Fibroblast of skin of left biceps (primary cell): Measurements from ENCODE around the gene AFDN.

ENCODE experiments used
- DNase-seq, 2 experiments: peaks; one replicate each; pipeline ENCODE4 v3.0.0-alpha.2; 2013; ENCODE audit warnings: low read depth in 2 of 2

The AFDN gene

DNA sequence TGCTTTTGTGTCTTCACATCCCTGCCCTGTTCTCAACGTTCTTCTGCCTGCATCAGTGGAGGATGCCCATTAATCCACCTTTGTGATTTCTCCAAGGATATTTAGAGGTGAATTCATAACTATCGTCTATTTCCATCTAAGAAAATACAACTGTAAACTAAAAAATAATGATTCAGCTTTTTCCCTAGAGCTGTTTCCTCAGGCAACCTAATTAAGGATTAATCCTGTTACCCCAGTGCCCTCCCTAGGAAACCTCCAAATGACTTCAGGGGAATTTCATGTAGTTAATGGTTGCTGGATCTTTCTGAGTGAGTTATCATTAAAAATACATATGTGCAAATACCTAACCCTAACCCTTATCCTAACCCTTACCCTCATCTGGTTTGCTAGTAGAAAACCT lies 14.6 kb upstream of the AFDN start:
- DNase-seq: no peak

DNA sequence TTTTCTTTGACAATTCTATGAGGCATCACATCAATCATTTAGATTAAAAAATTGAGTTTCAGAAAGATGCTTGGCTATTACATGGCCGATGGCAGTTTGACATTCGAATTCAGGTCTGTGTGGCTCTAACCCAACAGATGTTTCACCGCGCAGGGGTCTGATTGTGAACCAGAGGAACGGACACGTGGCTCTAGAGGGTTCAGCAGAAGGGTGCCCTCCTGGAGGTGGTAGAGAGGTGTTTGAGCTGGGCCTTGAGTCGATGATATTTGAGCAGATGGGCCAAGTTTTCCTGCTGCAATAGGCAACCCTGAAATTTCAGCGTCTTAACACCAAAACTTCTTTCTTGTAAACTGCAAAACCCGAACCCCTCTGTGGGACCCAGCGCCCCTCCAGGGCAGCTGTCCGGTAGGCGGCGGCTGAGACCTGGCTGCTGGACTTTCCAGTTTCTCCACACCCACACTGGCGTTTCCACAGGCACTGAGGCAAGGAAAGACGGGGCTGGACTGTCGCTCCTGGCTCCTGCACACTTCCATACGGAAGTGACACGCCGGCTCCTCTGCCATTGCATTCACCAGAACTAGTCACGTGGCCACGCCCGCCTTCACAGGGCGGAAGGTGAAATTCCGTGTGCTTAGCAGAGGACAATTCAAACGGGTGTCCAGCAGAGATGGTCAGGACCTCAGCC lies 11.3 kb upstream of the AFDN start:
- no peak for DNase-seq

- no peak for DNase-seq
Measured at GRCh38 chr6:167817016-167817415, 9.7 kb upstream of the AFDN start.

DNA sequence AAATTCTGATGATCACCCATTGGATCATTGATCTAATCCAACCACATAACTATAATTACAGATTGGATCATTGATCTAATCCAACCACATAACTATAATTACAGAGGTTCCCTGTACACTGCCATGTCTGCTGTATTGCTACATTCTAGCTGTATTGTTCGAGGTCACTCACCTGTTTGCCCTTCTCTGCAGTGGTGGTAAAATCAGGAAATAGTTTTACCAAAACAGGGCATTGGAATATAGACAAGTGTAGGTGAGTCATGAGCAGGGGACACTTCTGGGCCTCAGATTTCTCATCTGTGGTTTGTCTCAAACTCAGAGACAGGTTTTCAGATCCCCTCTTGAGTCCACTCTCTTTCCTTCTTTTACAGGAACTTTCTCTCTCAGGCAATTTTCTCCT lies 9.0 kb upstream of the AFDN start:
- DNase-seq: no peak

- DNase-seq: no peak
Measured at GRCh38 chr6:167819576-167819975, 7.1 kb upstream of the AFDN start.

- no peak for DNase-seq
Measured at GRCh38 chr6:167820681-167821080, 6.0 kb upstream of the AFDN start.

- no peak for DNase-seq
Measured at GRCh38 chr6:167824591-167825331, 1.9 kb upstream of the AFDN start.

DNA sequence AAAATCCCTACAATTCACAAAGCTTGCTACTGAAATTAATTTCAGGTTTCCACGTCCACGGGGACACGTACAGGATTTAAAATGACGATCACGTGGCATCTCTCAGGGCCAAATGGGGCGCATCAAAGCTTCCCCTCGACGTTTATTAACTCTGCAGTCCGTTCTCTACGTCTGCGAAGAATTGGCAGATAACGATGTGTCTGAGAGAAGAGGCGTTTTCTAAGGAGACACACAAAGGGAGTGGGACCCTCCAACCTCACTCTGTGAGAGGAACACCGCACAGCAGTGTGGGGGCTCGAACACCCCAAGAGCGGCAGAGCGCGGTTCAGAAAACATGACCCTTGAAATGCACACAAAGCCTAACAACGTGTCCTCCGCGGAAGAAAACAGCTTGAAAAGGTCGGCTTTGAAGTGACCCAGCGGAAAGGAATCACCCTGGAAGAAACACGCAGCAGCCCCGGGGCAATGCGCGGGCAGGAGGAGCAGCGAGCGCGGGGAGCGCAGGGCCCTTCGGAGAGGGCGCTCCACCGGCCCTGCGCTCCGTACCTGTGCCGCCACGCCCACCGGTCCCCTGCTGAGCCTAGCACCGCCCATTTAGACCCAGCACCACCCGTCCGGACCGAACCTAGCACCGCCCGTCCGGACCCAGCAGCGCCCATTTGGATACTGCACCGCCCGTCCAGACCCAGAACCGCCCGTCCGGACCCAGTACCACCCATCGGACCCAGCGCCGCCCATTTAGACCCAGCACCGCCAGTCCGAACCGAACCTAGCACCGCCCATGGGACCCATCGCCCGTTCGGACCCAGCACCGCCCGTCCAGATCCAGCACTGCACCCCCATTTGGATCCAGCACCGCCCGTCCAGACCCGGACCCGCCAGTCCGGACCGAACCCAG lies 1.1 kb upstream of the AFDN start:
- DNase-seq: no peak

DNA sequence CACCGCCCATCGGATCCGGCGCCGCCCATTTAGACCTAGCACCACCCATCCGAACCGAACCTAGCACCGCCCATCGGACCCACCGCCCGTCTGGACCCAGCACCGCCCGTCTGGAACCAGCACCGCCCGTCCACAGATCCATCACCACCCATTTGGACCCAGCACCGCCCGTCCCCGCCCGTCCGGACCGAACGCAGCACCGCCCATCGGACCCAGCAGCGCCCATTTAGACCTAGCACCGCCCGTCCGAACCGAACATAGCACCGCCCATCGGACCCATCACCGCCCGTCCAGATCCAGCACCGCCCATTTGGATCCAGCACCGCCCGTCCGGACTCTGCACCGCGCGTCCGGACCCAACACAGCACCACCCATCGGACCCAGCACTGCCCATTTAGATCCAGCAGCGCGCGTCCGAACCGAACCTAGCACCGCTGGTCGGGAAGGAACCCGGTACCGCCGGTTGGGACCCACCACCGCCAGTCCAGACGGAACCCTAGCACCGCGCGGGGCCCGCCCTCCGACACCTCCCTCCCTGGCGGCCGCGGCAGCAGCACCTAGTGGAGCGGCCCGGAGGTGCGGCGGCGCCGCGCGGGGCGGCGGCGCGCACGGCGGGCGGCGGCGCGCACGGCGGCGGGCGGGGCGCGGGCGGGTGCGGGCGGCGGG lies 348 bp upstream of the AFDN start:
- no peak for DNase-seq

DNA sequence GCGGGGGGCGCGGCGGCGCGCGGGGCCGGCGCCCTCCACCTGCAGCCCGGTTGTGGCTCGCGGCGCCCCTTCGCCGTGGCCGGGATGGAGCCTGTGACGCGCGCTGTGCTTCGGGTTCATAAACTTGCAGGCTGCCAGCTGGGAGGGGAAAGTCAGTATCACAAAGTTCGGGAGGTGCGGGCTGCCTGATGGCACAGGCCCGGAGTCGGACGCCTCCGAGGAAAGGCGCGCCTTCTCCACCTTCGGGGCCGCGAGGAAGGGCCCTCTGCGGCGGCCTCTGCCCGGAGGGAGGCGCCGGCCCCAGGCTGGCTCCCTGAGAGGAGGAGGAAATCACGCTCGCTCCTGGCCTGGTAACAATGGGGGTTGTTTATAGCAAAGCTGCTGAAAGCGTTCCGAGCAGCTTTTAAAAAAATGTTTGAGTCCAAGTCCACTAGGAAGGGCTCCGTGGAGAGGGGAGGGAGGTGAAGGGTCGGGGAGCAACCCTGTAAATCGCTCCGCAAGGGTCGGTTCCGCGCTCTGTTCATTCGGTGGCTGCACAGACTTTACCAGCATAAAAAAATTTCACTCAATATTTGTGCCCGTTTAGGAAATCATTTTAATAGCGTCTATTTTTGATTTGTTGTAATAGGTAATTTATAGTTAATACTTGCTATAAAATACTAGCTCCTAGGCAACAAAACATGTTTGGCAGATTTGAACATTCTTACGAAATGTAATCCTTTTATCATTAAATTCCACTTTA lies 1.0 kb downstream of the AFDN start:
- DNase-seq: no peak

GRCh38 chr6:167828325-167828956 lies 1.7 kb downstream of the AFDN start:
- no peak for DNase-seq

- DNase-seq: no peak
Measured at GRCh38 chr6:167829513-167829912, 2.8 kb downstream of the AFDN start.

DNA sequence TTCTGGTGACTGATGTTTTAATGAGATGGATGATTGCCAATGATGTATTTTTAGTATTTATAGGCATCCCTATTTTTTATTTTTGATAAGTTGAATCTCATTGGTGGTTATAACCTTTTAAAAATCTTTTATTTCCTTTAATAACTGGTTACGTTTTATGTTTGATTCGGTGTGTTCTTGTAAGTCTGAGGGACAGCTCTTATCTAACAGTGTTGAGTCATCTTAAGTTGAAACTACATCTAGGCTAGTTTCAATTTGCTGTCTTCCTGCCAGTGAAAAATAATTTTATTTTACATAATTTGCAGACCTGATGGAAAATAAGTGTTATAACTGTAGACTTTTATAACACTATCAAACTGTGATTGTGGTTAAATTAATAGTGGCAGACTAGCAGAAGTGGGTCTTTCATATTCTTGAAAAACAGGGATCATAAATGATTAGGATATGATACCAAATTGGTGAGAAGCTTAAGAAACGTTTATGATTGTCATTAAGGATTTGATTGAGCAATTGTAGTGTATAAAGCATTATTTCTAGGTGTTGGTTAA lies 4.6 kb downstream of the AFDN start:
- DNase-seq: no peak

DNA sequence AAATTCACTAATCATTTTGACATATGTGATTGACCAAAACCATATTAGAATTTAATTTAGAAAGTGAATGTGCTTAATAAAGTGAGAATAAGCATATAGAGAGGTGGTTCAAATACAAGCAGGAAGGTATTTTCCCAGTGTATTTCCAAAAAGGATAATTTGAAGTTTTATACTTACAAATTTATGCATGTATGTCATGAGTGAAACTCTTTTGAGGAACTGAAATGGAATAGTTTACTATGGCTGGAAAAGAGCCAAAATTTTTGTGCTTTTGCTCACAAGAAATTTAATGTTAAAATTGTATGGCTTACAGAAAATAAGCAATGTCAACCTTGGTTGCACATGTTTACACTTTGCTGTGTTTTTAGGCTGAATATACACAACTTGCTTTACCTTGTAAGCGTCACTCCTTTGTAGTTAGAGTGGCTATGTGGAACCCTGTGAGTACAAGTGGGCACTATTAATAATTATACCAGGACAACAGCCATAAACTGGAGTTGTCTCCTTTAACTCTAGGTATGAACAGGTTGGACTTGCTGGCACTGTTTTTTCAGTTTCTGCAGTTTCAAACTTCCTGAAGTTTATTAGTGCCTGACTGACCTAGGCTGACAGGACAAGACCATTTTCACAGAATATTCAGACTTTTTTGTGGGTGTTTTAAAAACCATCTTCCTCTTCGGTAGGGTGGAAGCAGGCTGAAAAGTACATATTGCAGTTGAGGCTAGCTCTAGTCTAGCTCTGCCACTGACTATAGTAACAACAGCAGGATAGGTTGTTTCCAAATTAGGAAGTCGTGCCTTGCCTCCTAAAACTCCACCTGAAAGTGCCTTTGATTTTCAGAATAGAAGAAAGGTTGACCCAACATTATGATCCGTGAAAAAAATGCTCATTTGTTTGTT lies 6.0 kb downstream of the AFDN start:
- DNase-seq: no peak

DNA sequence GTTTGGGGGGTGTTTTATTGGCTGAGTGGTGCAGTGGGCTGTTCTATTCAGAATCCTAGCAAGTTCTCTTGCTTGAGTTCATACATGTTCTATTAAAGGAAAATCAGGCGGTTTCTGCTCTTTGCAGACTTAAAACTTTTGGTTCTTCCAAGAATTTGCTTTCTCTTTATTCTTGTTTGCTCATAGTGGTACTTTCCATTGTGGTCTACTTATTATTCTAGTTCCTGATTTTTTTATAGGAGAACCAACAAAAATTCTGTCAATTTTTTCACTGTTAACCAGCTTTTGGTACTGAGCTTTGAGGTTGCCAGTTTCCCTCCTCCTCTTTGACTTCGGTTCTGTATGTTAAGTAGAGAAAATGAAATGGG lies 6.7 kb downstream of the AFDN start:
- no peak for DNase-seq

DNA sequence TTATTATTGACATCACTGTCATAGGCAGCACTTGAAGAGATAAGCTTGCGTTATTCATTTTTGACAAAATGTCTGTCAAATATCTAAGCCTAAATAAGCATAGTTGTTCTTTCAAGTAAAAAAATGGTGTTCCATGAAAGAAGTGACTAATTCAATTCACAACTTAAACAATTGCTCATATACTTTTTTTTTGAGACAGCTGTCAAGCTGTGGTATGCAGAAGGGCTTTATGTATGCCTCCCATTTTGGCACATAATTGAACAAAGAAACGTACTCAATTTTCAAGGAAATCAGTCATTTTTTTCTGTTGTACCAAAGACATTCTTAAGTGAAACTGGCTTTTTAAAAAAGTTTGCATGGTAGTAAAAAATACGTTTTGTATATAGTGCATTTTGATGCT lies 8.5 kb downstream of the AFDN start:
- DNase-seq: no peak

DNA sequence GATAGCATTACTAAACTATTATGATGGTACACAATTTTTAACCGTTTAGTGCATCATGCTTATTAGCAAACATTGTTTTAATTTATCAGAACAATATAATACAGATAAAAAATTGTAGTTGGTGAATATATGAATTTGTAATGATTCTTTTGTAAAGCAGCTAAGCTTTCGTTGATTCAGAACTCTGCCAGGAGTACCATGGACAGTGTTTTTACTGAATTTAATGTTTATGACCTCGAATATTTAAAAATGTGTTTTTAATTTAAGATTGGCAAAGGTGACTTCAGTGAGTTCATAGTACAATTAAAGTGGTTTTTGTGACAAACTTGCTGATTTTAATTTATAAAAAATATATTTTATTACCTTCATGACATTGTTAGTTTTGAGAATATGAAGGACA lies 10.0 kb downstream of the AFDN start:
- no peak for DNase-seq

- no peak for DNase-seq
Measured at GRCh38 chr6:167838207-167838748, 11.6 kb downstream of the AFDN start.

GRCh38 chr6:167839343-167839742 lies 12.6 kb downstream of the AFDN start:
- no peak for DNase-seq
